ENCODE results near the gene NME9. TPM values are rescaled to one million over a fixed set of nuclear protein-coding genes. Genes with fewer than 3 reads are reported as not detected.

The NME9 gene
- total RNA-seq, 1 experiment from 2014 or later, result not detected

DNA sequence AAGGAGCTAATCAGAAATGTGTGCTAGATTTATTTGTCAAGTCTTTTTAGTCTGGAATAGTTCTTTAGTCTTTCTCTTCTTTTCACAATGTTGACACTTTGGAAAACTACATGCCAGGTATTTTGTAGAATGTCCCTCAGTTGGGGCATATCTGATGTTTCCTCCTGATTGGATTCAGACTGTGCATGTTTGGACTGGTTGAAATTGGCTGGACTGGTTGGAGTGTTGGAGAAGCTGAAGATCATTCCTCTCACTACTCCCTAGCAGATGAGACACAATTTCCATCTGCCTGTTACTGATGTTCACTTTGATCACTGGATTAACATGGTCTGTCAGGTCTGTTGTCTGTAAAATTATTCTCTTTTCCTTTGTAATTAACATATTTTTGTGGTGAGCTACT is 3.7 kb downstream of the NME9 start (continued):
- TF ChIP-seq FOXK1 (CRISPR knock-in tag; IDR thresholded peaks at IDR 0.05) (no peak), SMAD4 (CRISPR knock-in tag; IDR thresholded peaks at IDR 0.05) (no peak), ZNF219 (CRISPR knock-in tag; IDR thresholded peaks at IDR 0.05; ENCODE audit: borderline replicate concordance) (no peak)
- TF ChIP-seq, protein P1, sequence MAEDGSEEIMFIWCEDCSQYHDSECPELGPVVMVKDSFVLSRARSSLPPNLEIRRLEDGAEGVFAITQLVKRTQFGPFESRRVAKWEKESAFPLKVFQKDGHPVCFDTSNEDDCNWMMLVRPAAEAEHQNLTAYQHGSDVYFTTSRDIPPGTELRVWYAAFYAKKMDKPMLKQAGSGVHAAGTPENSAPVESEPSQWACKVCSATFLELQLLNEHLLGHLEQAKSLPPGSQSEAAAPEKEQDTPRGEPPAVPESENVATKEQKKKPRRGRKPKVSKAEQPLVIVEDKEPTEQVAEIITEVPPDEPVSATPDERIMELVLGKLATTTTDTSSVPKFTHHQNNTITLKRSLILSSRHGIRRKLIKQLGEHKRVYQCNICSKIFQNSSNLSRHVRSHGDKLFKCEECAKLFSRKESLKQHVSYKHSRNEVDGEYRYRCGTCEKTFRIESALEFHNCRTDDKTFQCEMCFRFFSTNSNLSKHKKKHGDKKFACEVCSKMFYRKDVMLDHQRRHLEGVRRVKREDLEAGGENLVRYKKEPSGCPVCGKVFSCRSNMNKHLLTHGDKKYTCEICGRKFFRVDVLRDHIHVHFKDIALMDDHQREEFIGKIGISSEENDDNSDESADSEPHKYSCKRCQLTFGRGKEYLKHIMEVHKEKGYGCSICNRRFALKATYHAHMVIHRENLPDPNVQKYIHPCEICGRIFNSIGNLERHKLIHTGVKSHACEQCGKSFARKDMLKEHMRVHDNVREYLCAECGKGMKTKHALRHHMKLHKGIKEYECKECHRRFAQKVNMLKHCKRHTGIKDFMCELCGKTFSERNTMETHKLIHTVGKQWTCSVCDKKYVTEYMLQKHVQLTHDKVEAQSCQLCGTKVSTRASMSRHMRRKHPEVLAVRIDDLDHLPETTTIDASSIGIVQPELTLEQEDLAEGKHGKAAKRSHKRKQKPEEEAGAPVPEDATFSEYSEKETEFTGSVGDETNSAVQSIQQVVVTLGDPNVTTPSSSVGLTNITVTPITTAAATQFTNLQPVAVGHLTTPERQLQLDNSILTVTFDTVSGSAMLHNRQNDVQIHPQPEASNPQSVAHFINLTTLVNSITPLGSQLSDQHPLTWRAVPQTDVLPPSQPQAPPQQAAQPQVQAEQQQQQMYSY (CRISPR knock-in tag; IDR thresholded peaks at IDR 0.05), result no peak
- TF ChIP-seq, protein P2, sequence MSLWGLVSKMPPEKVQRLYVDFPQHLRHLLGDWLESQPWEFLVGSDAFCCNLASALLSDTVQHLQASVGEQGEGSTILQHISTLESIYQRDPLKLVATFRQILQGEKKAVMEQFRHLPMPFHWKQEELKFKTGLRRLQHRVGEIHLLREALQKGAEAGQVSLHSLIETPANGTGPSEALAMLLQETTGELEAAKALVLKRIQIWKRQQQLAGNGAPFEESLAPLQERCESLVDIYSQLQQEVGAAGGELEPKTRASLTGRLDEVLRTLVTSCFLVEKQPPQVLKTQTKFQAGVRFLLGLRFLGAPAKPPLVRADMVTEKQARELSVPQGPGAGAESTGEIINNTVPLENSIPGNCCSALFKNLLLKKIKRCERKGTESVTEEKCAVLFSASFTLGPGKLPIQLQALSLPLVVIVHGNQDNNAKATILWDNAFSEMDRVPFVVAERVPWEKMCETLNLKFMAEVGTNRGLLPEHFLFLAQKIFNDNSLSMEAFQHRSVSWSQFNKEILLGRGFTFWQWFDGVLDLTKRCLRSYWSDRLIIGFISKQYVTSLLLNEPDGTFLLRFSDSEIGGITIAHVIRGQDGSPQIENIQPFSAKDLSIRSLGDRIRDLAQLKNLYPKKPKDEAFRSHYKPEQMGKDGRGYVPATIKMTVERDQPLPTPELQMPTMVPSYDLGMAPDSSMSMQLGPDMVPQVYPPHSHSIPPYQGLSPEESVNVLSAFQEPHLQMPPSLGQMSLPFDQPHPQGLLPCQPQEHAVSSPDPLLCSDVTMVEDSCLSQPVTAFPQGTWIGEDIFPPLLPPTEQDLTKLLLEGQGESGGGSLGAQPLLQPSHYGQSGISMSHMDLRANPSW (CRISPR knock-in tag; conservative IDR thresholded peaks at IDR 0.05; ENCODE audit: low read depth), result no peak

DNA sequence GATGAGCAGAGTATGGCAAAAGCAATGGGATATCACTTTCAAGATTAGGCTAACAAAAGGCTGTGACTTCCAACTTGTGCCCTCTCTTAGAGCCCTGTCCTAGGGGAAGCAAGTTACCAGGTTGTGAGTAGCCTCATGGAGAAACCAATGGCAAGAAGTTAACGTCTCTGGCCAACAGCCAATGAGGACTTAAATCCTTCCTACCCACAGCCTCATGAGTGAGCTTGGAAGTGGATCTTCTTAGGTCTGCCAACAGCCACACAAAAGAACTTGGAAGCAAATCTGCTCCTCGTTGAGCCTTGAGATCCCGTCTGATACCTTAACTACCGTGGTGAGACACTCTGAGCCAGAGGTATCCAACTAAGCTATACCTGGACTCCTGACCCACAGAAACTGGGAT is 5.7 kb downstream of the NME9 start:
- peaks cover 21% of the 10 kb centered on the region for H3K4me1 Mint-ChIP-seq
- no peak for DNase-seq (ENCODE audit: low spot score)
- H3K9me3 Mint-ChIP-seq, result no peaks in the 10 kb centered on the region
- no peaks in the 10 kb centered on the region; the same call in 1 of the 2 replicates for H3K27me3 Mint-ChIP-seq (ENCODE audit: low read depth)
- no peak overlapping the region for H3K4me3 Mint-ChIP-seq
- no peak for ATAC-seq
- H3K27ac Mint-ChIP-seq, result no peak overlapping the region
- no peaks in the 10 kb centered on the region for H3K36me3 Mint-ChIP-seq
- CTCF ChIA-PET, result no interaction called here
- no peak for TF ChIP-seq ESRRA (CRISPR knock-in tag; IDR thresholded peaks at IDR 0.05; ENCODE audit: borderline replicate concordance)
- TF ChIP-seq, protein P3, sequence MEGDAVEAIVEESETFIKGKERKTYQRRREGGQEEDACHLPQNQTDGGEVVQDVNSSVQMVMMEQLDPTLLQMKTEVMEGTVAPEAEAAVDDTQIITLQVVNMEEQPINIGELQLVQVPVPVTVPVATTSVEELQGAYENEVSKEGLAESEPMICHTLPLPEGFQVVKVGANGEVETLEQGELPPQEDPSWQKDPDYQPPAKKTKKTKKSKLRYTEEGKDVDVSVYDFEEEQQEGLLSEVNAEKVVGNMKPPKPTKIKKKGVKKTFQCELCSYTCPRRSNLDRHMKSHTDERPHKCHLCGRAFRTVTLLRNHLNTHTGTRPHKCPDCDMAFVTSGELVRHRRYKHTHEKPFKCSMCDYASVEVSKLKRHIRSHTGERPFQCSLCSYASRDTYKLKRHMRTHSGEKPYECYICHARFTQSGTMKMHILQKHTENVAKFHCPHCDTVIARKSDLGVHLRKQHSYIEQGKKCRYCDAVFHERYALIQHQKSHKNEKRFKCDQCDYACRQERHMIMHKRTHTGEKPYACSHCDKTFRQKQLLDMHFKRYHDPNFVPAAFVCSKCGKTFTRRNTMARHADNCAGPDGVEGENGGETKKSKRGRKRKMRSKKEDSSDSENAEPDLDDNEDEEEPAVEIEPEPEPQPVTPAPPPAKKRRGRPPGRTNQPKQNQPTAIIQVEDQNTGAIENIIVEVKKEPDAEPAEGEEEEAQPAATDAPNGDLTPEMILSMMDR (IDR thresholded peaks at IDR 0.05), result no peak
- TF ChIP-seq ZNF219 (CRISPR knock-in tag; IDR thresholded peaks at IDR 0.05; ENCODE audit: borderline replicate concordance), result no peak
- no peak for TF ChIP-seq SMAD4 (CRISPR knock-in tag; IDR thresholded peaks at IDR 0.05)
- POLR2A ChIA-PET, result no interaction called here

DNA sequence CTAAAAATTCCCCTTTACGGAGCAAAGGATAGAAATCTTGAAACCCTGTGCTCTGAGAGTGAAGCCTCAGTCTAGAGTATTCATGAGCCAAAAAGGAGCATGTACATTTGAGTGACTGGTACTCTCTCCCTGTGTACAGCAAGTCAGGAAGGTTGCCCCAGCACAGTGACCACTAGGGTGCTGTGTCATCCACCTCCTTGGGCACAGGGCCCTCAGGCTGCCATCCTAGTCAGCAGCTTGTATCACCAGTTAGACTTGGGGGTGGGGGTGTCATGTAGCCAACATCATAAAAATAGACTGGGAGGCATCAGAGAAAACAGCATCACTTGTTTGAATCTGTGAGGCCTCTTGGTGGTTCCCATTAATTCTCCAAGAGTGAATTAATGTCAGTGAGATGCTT is 12.0 kb downstream of the NME9 start:
- CTCF ChIA-PET, result no interaction called here
- Mint-ChIP-seq H3K4me3 (no peak overlapping the region), H3K9me3 (no peaks in the 10 kb centered on the region; the same call in 1 of the 2 replicates), H3K27ac (no peak overlapping the region), H3K4me1 (peaks cover 13% of the 10 kb centered on the region), H3K27me3 (ENCODE audit: low read depth) (peaks cover 5% of the 10 kb centered on the region; the same call in 1 of the 2 replicates), H3K36me3 (no peaks in the 10 kb centered on the region)
- no peak for TF ChIP-seq FOXJ3 (CRISPR knock-in tag; IDR thresholded peaks at IDR 0.05; ENCODE audit: borderline replicate concordance)
- ATAC-seq, result 0 out of 2 replicates have a peak, but pooled peaks have one; percentile 34
- no peak for DNase-seq (ENCODE audit: low spot score)
- POLR2A ChIA-PET, result no interaction called here

DNA sequence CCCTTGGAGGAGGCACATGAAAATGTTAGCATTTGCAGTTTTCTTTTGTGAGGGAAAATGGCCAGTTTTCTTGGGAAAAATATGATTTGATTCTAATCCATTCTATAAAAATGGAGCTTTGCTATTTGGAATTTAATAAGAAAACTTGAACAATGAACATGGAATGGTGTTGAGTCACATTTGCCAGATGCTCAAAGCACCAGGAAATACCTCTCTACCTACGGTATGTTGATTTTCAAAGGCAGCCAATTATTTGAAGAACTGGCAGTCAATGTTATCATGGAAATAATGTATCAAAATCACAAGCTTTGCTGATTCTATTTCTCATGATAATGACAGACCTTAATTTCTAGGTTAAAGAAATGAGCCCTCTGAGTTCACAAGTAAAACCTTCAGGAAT is 14.9 kb downstream of the NME9 start:
- POLR2A ChIA-PET, result no interaction called here
- peaks cover 10% of the 10 kb centered on the region for H3K9me3 Mint-ChIP-seq
- no peak overlapping the region for H3K27ac Mint-ChIP-seq
- ATAC-seq (no peak), DNase-seq (ENCODE audit: low spot score) (no peak)
- no peaks in the 10 kb centered on the region for H3K36me3 Mint-ChIP-seq
- CTCF ChIA-PET, result interaction anchor here (0.9 to 1.5 kb wide), 2 partner anchors 11 to 14 kb away, joined by 3 to 4 read pairs; no protein-coding TSS in a partner anchor
- no peaks in the 10 kb centered on the region for H3K4me1 Mint-ChIP-seq
- TF ChIP-seq, protein P4, sequence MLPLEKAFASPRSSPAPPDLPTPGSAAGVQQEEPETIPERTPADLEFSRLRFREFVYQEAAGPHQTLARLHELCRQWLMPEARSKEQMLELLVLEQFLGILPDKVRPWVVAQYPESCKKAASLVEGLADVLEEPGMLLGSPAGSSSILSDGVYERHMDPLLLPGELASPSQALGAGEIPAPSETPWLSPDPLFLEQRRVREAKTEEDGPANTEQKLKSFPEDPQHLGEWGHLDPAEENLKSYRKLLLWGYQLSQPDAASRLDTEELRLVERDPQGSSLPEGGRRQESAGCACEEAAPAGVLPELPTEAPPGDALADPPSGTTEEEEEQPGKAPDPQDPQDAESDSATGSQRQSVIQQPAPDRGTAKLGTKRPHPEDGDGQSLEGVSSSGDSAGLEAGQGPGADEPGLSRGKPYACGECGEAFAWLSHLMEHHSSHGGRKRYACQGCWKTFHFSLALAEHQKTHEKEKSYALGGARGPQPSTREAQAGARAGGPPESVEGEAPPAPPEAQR (CRISPR knock-in tag; IDR thresholded peaks at IDR 0.05), result no peak
- TF ChIP-seq HMGA2 (CRISPR knock-in tag; IDR thresholded peaks at IDR 0.05), result no peak
- TF ChIP-seq TCF7 (CRISPR knock-in tag; IDR thresholded peaks at IDR 0.05; ENCODE audit: low read depth), result no peak
- TF ChIP-seq, protein P5, sequence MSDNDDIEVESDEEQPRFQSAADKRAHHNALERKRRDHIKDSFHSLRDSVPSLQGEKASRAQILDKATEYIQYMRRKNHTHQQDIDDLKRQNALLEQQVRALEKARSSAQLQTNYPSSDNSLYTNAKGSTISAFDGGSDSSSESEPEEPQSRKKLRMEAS (CRISPR knock-in tag; IDR thresholded peaks at IDR 0.05), result no peak
- TF ChIP-seq, protein P6, sequence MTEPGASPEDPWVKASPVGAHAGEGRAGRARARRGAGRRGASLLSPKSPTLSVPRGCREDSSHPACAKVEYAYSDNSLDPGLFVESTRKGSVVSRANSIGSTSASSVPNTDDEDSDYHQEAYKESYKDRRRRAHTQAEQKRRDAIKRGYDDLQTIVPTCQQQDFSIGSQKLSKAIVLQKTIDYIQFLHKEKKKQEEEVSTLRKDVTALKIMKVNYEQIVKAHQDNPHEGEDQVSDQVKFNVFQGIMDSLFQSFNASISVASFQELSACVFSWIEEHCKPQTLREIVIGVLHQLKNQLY (CRISPR knock-in tag; IDR thresholded peaks at IDR 0.05), result no peak
- TF ChIP-seq, protein P7, sequence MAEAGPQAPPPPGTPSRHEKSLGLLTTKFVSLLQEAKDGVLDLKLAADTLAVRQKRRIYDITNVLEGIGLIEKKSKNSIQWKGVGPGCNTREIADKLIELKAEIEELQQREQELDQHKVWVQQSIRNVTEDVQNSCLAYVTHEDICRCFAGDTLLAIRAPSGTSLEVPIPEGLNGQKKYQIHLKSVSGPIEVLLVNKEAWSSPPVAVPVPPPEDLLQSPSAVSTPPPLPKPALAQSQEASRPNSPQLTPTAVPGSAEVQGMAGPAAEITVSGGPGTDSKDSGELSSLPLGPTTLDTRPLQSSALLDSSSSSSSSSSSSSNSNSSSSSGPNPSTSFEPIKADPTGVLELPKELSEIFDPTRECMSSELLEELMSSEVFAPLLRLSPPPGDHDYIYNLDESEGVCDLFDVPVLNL (CRISPR knock-in tag; IDR thresholded peaks at IDR 0.05; ENCODE audit: borderline replicate concordance, low read depth), result no peak
- no peak for TF ChIP-seq TEAD4 (CRISPR knock-in tag; IDR thresholded peaks at IDR 0.05)
- TF ChIP-seq ZNF121 (CRISPR knock-in tag; IDR thresholded peaks at IDR 0.05), result no peak
- no peak for TF ChIP-seq ZNF423 (CRISPR knock-in tag; IDR thresholded peaks at IDR 0.05)
- no peak overlapping the region for H3K4me3 Mint-ChIP-seq
- H3K27me3 Mint-ChIP-seq (ENCODE audit: low read depth), result peaks cover 32% of the 10 kb centered on the region
